ENCODE data around the gene CEBPZOS. TPM values are rescaled to one million over a fixed set of nuclear protein-coding genes. Genes with fewer than 3 reads are reported as not detected.

Gene CEBPZOS
- total RNA-seq: 25.3 TPM

GRCh38 chr2:37196320-37197195 is at the start of gene CEBPZOS:
Gene CEBPZOS, plus strand, starts transcription at chr2:37196496. Its CDS starts 3,209 bp downstream, at chr2:37199705.

GRCh38 chr2:37156857-37157714 is 39.2 kb upstream of the CEBPZOS start, which contains the start of gene EIF2AK2:
Gene EIF2AK2, minus strand, starts transcription at chr2:37156980. Its CDS starts 9,174 bp downstream, at chr2:37147806.

GRCh38 chr2:37188570-37188969 is 7.7 kb upstream of the CEBPZOS start, which contains the start of gene SULT6B1:
Gene SULT6B1, minus strand, starts transcription at chr2:37188670. Its CDS starts 30 bp downstream, at chr2:37188640.

GRCh38 chr2:37231241-37232130 is 35.2 kb downstream of the CEBPZOS start, which contains the start of the genes CEBPZ and NDUFAF7:
Gene CEBPZ, minus strand, starts transcription at chr2:37231596. Its CDS starts 29 bp downstream, at chr2:37231567.
Gene NDUFAF7, plus strand, starts transcription at chr2:37231658. Its CDS starts 48 bp downstream, at chr2:37231706.

Other genes with a start within 250 kb of the CEBPZOS start
- 37.5 TPM for gene STRN, start 230.0 kb upstream of the CEBPZOS start, total RNA-seq
- gene HEATR5B, start 112.1 kb upstream of the CEBPZOS start, total RNA-seq: 73.4 TPM
- 17.2 TPM for gene GPATCH11, start 112.0 kb upstream of the CEBPZOS start, total RNA-seq
- gene EIF2AK2, start 39.5 kb upstream of the CEBPZOS start, total RNA-seq: 51.0 TPM
- gene SULT6B1, start 7.8 kb upstream of the CEBPZOS start, total RNA-seq: not detected
- 65.3 TPM for gene CEBPZ, start 35.1 kb downstream of the CEBPZOS start, total RNA-seq
- 41.9 TPM for gene NDUFAF7, start 35.2 kb downstream of the CEBPZOS start, total RNA-seq
- 84.2 TPM for gene PRKD3, start 128.3 kb downstream of the CEBPZOS start, total RNA-seq
- 12.0 TPM for gene QPCT, start 148.1 kb downstream of the CEBPZOS start, total RNA-seq

All from camera-type eye (tissue), 1 donor.